BLaER1 (cell line): ENCODE measurements around the gene DNASE1L3.
"Not testable (repeated sequence)": the region's sequence is repeated elsewhere in the genome, so short reads cannot be mapped to it uniquely, and the experiment has no call there.

Source experiments
- H3K27ac ChIP-seq: shearing (Covaris generic); formaldehyde crosslinking; 2 replicates; pipeline ENCODE4 v1.8.1; 2022
- H3K27me3 ChIP-seq: shearing (Covaris generic); formaldehyde crosslinking; 2 replicates; pipeline ENCODE4 v1.8.1; 2022
- H3K36me3 ChIP-seq: shearing (Covaris generic); formaldehyde crosslinking; 2 replicates; pipeline ENCODE4 v1.8.1; 2022
- H3K4me1 ChIP-seq: shearing (Covaris generic); formaldehyde crosslinking; 2 replicates; pipeline ENCODE4 v1.8.1; 2022
- H3K4me2 ChIP-seq: shearing (Covaris generic); formaldehyde crosslinking; 2 replicates; pipeline ENCODE4 v1.8.1; 2022
- H3K4me3 ChIP-seq: shearing (Covaris generic); formaldehyde crosslinking; 2 replicates; pipeline ENCODE4 v1.8.1; 2022
- H3K9ac ChIP-seq: shearing (Covaris generic); formaldehyde crosslinking; 2 replicates; pipeline ENCODE4 v1.8.1; 2022
- H3K9me3 ChIP-seq: shearing (Covaris generic); formaldehyde crosslinking; 2 replicates; pipeline ENCODE4 v1.8.1; 2022
- H4K20me1 ChIP-seq: shearing (Covaris generic); formaldehyde crosslinking; 2 replicates; pipeline ENCODE4 v1.8.1; 2022
- Cebpa-rat ChIP-seq: shearing (Covaris generic); IDR thresholded peaks from 2 replicates; pipeline ENCODE4 v1.8.1; 2022

DNASE1L3 gene

GRCh38 chr3:58202917-58203360, 7.8 kb downstream of the DNASE1L3 start:
- Histone ChIP-seq H4K20me1 (no peaks in the 10 kb centered on the region), H3K27ac (peak overlapping the region; percentile 21; the same call in 1 of the 2 replicates), H3K36me3 (no peaks in the 10 kb centered on the region), H3K9me3 (0 out of 2 replicates have a peak, but pooled peaks cover 5% of the 10 kb centered on the region), H3K4me2 (peak overlapping the region; percentile 64), H3K9ac (no peak overlapping the region), H3K4me1 (peaks cover 41% of the 10 kb centered on the region), H3K27me3 (no peaks in the 10 kb centered on the region), H3K4me3 (no peak overlapping the region)
- no peak for TF ChIP-seq Cebpa-rat

DNA sequence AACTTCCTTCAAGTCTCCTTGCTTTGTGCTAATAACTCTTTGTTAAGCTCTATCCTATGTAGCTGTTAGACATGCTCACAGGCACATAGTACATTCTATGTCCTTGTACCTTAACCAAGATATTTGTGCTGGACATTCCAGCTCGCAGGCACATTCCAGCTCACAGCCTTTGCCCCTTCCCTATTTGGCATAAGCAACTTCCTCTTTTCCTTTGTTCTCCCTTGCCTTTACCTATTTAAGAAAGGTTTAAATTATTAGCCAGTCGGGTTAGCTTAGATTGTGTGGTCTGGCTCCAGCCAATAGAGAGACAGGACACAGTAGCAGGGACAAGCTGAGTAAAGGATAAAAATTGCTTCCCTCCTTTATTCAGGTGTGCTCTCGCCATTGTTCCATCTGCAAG, 9.3 kb downstream of the DNASE1L3 start:
- H3K27ac ChIP-seq, H3K27me3 ChIP-seq, H4K20me1 ChIP-seq, H3K4me3 ChIP-seq, H3K36me3 ChIP-seq, H3K9ac ChIP-seq, H3K9me3 ChIP-seq: not testable (repeated sequence)
- H3K4me2 ChIP-seq, result peak overlapping the region; percentile 81
- H3K4me1 ChIP-seq, result peaks cover 56% of the 10 kb centered on the region

- no peaks in the 10 kb centered on the region for H3K36me3 ChIP-seq
- TF ChIP-seq Cebpa-rat, result no peak
- no peaks in the 10 kb centered on the region for H3K27me3 ChIP-seq
- peak overlapping the region; percentile 81 for H3K4me2 ChIP-seq
- H3K4me3 ChIP-seq, result 0 out of 2 replicates have a peak overlapping the region, but pooled peaks have one; percentile 13
- no peak overlapping the region for H3K9ac ChIP-seq
- H3K27ac ChIP-seq, result peak overlapping the region; percentile 23; the same call in 1 of the 2 replicates
- H4K20me1 ChIP-seq, result no peaks in the 10 kb centered on the region
- peaks cover 8% of the 10 kb centered on the region for H3K9me3 ChIP-seq
- H3K4me1 ChIP-seq, result peaks cover 58% of the 10 kb centered on the region
Observed at GRCh38 chr3:58200846-58201355, 9.9 kb downstream of the DNASE1L3 start.

DNA sequence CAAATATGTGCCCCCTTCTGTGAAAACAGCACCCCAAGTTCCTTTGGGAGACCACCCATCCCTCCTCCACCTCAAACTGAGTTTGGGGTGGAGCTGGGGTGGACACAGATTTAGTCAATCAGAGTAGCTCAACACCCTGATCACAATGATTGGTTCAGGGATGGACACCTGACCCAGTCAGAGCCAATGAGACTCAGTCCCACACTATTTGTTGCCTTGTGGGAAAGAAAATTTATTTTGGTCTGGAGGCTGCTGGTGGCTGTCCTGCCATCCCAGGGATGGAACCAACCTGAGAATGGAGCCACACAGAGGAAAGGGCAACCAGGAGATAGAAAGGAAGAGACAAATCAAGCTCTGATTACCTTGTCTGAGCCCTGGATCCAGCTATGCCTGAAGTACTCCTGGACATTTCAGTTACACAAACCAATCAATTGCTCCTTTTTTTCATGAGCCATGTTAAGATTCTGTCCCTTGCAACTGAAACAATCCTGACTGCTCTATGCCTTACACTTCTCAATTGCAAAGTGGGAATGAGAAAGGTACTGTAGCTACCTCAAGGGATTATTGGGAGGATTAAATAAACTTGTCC, 10.6 kb downstream of the DNASE1L3 start:
- no peaks in the 10 kb centered on the region for H3K27me3 ChIP-seq
- no peak for TF ChIP-seq Cebpa-rat
- no peaks in the 10 kb centered on the region for H3K36me3 ChIP-seq
- peaks cover 13% of the 10 kb centered on the region for H3K9me3 ChIP-seq
- H3K4me3 ChIP-seq, result no peak overlapping the region
- H3K27ac ChIP-seq, result peak overlapping the region; percentile 23; the same call in 1 of the 2 replicates
- H3K4me1 ChIP-seq, result peaks cover 58% of the 10 kb centered on the region
- H3K4me2 ChIP-seq, result peak overlapping the region; percentile 81
- no peak overlapping the region for H3K9ac ChIP-seq
- no peaks in the 10 kb centered on the region for H4K20me1 ChIP-seq

GRCh38 chr3:58198804-58199203, 12.0 kb downstream of the DNASE1L3 start:
- TF ChIP-seq Cebpa-rat, result no peak
- Histone ChIP-seq H3K27ac (no peak overlapping the region), H3K9ac (no peak overlapping the region), H4K20me1 (no peaks in the 10 kb centered on the region), H3K4me2 (no peak overlapping the region; the same call in 1 of the 2 replicates), H3K4me3 (no peak overlapping the region), H3K36me3 (no peaks in the 10 kb centered on the region), H3K4me1 (peaks cover 58% of the 10 kb centered on the region), H3K9me3 (peaks cover 27% of the 10 kb centered on the region), H3K27me3 (no peaks in the 10 kb centered on the region)

- H4K20me1 ChIP-seq, result no peaks in the 10 kb centered on the region
- no peak overlapping the region for H3K27ac ChIP-seq
- peaks cover 55% of the 10 kb centered on the region for H3K4me1 ChIP-seq
- no peaks in the 10 kb centered on the region for H3K36me3 ChIP-seq
- no peaks in the 10 kb centered on the region for H3K27me3 ChIP-seq
- H3K9ac ChIP-seq, result no peak overlapping the region
- H3K4me2 ChIP-seq, result no peak overlapping the region; the same call in 1 of the 2 replicates
- TF ChIP-seq Cebpa-rat, result no peak
- H3K4me3 ChIP-seq, result no peak overlapping the region
- H3K9me3 ChIP-seq, result peaks cover 27% of the 10 kb centered on the region
Observed at GRCh38 chr3:58198362-58198761, 12.4 kb downstream of the DNASE1L3 start.

GRCh38 chr3:58197588-58197987, 13.2 kb downstream of the DNASE1L3 start:
- Histone ChIP-seq H4K20me1 (no peaks in the 10 kb centered on the region), H3K4me2 (peak overlapping the region; percentile 32), H3K36me3 (no peaks in the 10 kb centered on the region), H3K27me3 (no peaks in the 10 kb centered on the region), H3K4me3 (no peak overlapping the region), H3K9me3 (peaks cover 27% of the 10 kb centered on the region), H3K4me1 (peaks cover 47% of the 10 kb centered on the region), H3K27ac (peak overlapping the region; percentile 6; the same call in 1 of the 2 replicates), H3K9ac (no peak overlapping the region)
- no peak for TF ChIP-seq Cebpa-rat

DNA sequence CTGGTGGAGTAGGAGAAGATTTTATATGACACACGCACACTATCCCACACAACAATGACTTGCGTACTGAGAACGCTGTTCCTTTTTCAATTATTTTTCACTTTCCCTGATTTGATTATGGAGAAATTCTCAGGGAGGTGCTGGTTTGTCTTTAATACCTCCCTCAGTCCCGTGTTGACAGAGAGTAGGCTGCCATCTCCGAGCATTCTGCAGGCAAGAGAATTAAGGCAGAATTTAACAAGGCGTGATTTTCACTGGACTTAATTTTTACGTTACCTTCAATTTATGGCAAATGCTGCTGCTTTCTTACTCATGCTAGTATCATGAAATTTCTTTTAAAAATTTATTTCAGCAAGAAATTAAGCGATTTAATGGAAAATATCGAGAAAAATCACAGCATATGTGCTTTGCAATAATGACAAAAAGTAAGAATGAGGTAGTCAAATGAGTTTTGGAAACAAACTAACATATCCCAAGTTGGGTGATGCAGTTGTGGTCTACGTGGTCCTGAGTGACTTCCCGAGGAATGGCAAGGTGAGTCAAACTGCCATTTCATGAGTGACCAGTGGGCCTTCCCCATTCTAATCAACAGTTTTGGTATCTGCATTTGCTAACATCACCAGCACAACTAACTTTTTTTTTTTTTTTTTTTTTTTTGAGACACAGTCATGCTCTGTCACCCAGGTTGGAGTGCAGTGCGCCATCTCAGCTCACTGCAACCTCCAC, 16.9 kb downstream of the DNASE1L3 start:
- Histone ChIP-seq H4K20me1 (no peaks in the 10 kb centered on the region), H3K36me3 (no peaks in the 10 kb centered on the region), H3K9ac (no peak overlapping the region), H3K27ac (no peak overlapping the region), H3K9me3 (peaks cover 22% of the 10 kb centered on the region), H3K4me2 (no peak overlapping the region), H3K4me3 (no peak overlapping the region), H3K4me1 (peaks cover 21% of the 10 kb centered on the region), H3K27me3 (no peaks in the 10 kb centered on the region)
- no peak for TF ChIP-seq Cebpa-rat

GRCh38 chr3:58192069-58192468, 18.7 kb downstream of the DNASE1L3 start:
- Histone ChIP-seq H3K27ac (no peak overlapping the region), H3K4me2 (no peak overlapping the region), H3K27me3 (no peaks in the 10 kb centered on the region), H4K20me1 (no peaks in the 10 kb centered on the region), H3K36me3 (no peaks in the 10 kb centered on the region), H3K9me3 (peaks cover 22% of the 10 kb centered on the region), H3K4me1 (peaks cover 8% of the 10 kb centered on the region), H3K4me3 (no peak overlapping the region), H3K9ac (no peak overlapping the region)
- no peak for TF ChIP-seq Cebpa-rat

- Histone ChIP-seq H3K4me3 (no peak overlapping the region), H3K4me2 (no peak overlapping the region), H3K36me3 (no peaks in the 10 kb centered on the region), H3K9ac (no peak overlapping the region), H3K4me1 (peaks cover 2% of the 10 kb centered on the region), H3K27me3 (no peaks in the 10 kb centered on the region), H3K27ac (no peak overlapping the region), H3K9me3 (peaks cover 22% of the 10 kb centered on the region), H4K20me1 (no peaks in the 10 kb centered on the region)
- no peak for TF ChIP-seq Cebpa-rat
Observed at GRCh38 chr3:58191361-58191991, 19.3 kb downstream of the DNASE1L3 start.
